Measurements from ENCODE around the gene GPR68. TPM values are rescaled to one million over a fixed set of nuclear protein-coding genes. Genes with fewer than 3 reads are reported as not detected.
A peak's percentile ranks its signal among the peaks of the same experiment; 100 is the strongest.

Gene GPR68
- total RNA-seq (10 to 100 TPM; 14.2 to 15.4 TPM), polyA plus RNA-seq (22.7 TPM)

GRCh38 chr14:91244501-91244901, at the start of gene GPR68:
GPR68 (minus strand) TSS chr14:91244704; CDS start chr14:91235050, 9,654 bp downstream.
- peak in 2 of 5 donors; percentile 29 to 62 for DNase-seq
- peaks cover 84 to 97% (median 95%) of the 10 kb centered on the region in 3 donors for H3K4me1 Mint-ChIP-seq
- H3K4me3 ChIP-seq (ENCODE audit: low read length), result peak within 1 kb of the TSS; percentile 82

GRCh38 chr14:91294153-91294552, 49.6 kb upstream of the GPR68 start:
- Mint-ChIP-seq H3K9me3 (no peaks in the 10 kb centered on the region), H3K4me3 (no peak overlapping the region), H3K36me3 (peaks cover 6 to 99% (median 18%) of the 10 kb centered on the region in 3 donors), H3K4me1 (peaks cover 0 to 8% (median 7%) of the 10 kb centered on the region in 3 donors), H3K27ac (peak overlapping the region in 7 of 8 donors; percentile 44 to 93 (median 73)), H3K27me3 (peaks cover 0 to 2% of the 10 kb centered on the region in 2 donors)
- Histone ChIP-seq H3K4me3 (ENCODE audit: low read length) (no peak overlapping the region), H3K27me3 (ENCODE audit: insufficient read depth, low read length, poor library complexity, severe bottlenecking) (no peaks in the 10 kb centered on the region), H3K27ac (ENCODE audit: low read depth, low read length) (no peak overlapping the region), H3K9me3 (ENCODE audit: low read length) (no peaks in the 10 kb centered on the region), H3K36me3 (ENCODE audit: insufficient read depth, low read length) (peaks cover 95% of the 10 kb centered on the region), H3K4me1 (ENCODE audit: insufficient read depth, low read length) (no peaks in the 10 kb centered on the region)
- POLR2A ChIA-PET, result interaction anchor here (0.6 kb wide), 1 partner anchor 210 kb away, joined by 4 read pairs; no protein-coding TSS in a partner anchor
- CTCF ChIA-PET, result interaction anchor here (2.0 kb wide), 1 partner anchor 117 kb away, joined by 8 read pairs; no protein-coding TSS in a partner anchor
- no peak for DNase-seq

More at GRCh38 chr14:91244501-91244901, at the start of gene GPR68:
- Mint-ChIP-seq H3K4me3 (peak within 1 kb of the TSS; percentile 87 to 95 (median 92)), H3K27ac (peak within 1 kb of the TSS; percentile 85 to 100 (median 94)), H3K9me3 (peaks cover 0 to 2% (median 1%) of the 10 kb centered on the region in 5 donors), H3K36me3 (peaks cover 12 to 34% (median 18%) of the 10 kb centered on the region in 3 donors), H3K27me3 (peaks cover 0 to 5% of the 10 kb centered on the region in 2 donors)
- Histone ChIP-seq H3K27me3 (ENCODE audit: insufficient read depth, low read length, poor library complexity, severe bottlenecking) (no peaks in the 10 kb centered on the region), H3K27ac (ENCODE audit: low read depth, low read length) (peak within 1 kb of the TSS; percentile 94), H3K4me1 (ENCODE audit: insufficient read depth, low read length) (peaks cover 80% of the 10 kb centered on the region), H3K36me3 (ENCODE audit: insufficient read depth, low read length) (no peaks in the 10 kb centered on the region), H3K9me3 (ENCODE audit: low read length) (no peaks in the 10 kb centered on the region)
- CTCF ChIA-PET, result interaction anchor here (1.0 to 6.9 kb wide), 13 partner anchors 7 to 341 kb away, joined by 3 to 43 read pairs (median 5); no protein-coding TSS in a partner anchor
- POLR2A ChIA-PET, result interaction anchor here (0.7 to 5.1 kb wide), 10 partner anchors 7 to 184 kb away, joined by 3 to 88 read pairs (median 6); partner anchors contain the start of gene RPS6KA5

GRCh38 chr14:91293281-91293680, 48.8 kb upstream of the GPR68 start:
- H3K4me1 Mint-ChIP-seq, result peaks cover 0 to 7% (median 4%) of the 10 kb centered on the region in 3 donors
- H3K27me3 Mint-ChIP-seq, result peaks cover 0 to 2% of the 10 kb centered on the region in 2 donors
- H3K36me3 Mint-ChIP-seq, result peaks cover 8 to 97% (median 17%) of the 10 kb centered on the region in 3 donors
- Histone ChIP-seq H3K27ac (ENCODE audit: low read depth, low read length) (no peak overlapping the region), H3K4me3 (ENCODE audit: low read length) (no peak overlapping the region), H3K27me3 (ENCODE audit: insufficient read depth, low read length, poor library complexity, severe bottlenecking) (no peaks in the 10 kb centered on the region), H3K36me3 (ENCODE audit: insufficient read depth, low read length) (peaks cover 90% of the 10 kb centered on the region), H3K9me3 (ENCODE audit: low read length) (no peaks in the 10 kb centered on the region), H3K4me1 (ENCODE audit: insufficient read depth, low read length) (no peaks in the 10 kb centered on the region)
- H3K27ac Mint-ChIP-seq, result peak overlapping the region in 7 of 8 donors; percentile 44 to 93 (median 90)
- DNase-seq, result no peak
- peak overlapping the region in 1 of 7 donors; percentile 28 for H3K4me3 Mint-ChIP-seq
- POLR2A ChIA-PET, result interaction anchor here (0.7 to 1.1 kb wide), 2 partner anchors 49 to 667 kb away, joined by 3 read pairs; partner anchors contain the start of gene GPR68
- no peaks in the 10 kb centered on the region for H3K9me3 Mint-ChIP-seq
- CTCF ChIA-PET, result interaction anchor here (0.7 to 2.0 kb wide), 3 partner anchors 47 to 132 kb away, joined by 3 to 8 read pairs (median 3); no protein-coding TSS in a partner anchor

- Histone ChIP-seq H3K27ac (ENCODE audit: low read depth, low read length) (no peak overlapping the region), H3K36me3 (ENCODE audit: insufficient read depth, low read length) (peaks cover 90% of the 10 kb centered on the region), H3K27me3 (ENCODE audit: insufficient read depth, low read length, poor library complexity, severe bottlenecking) (no peaks in the 10 kb centered on the region), H3K4me3 (ENCODE audit: low read length) (no peak overlapping the region), H3K4me1 (ENCODE audit: insufficient read depth, low read length) (no peaks in the 10 kb centered on the region), H3K9me3 (ENCODE audit: low read length) (no peaks in the 10 kb centered on the region)
- Mint-ChIP-seq H3K27ac (peak overlapping the region in 7 of 8 donors; percentile 44 to 93 (median 80)), H3K4me3 (peak overlapping the region in 2 of 7 donors; percentile 49 to 54), H3K36me3 (peaks cover 11 to 97% (median 19%) of the 10 kb centered on the region in 3 donors), H3K4me1 (peaks cover 0 to 7% (median 4%) of the 10 kb centered on the region in 3 donors), H3K9me3 (no peaks in the 10 kb centered on the region), H3K27me3 (peaks cover 0 to 2% of the 10 kb centered on the region in 2 donors)
- POLR2A ChIA-PET, result interaction anchor here (0.7 to 1.1 kb wide), 2 partner anchors 48 to 668 kb away, joined by 3 read pairs; partner anchors contain the start of gene GPR68
- no peak for DNase-seq
- CTCF ChIA-PET, result interaction anchor here (0.7 to 10.1 kb wide), 5 partner anchors 47 to 132 kb away, joined by 3 to 199 read pairs (median 3); no protein-coding TSS in a partner anchor
Measured at GRCh38 chr14:91292491-91292890, 48.0 kb upstream of the GPR68 start.

GRCh38 chr14:91291786-91292405, 47.4 kb upstream of the GPR68 start:
- peaks cover 0 to 2% of the 10 kb centered on the region in 2 donors for H3K27me3 Mint-ChIP-seq
- ChIA-PET CTCF (interaction anchor here (1.2 to 10.1 kb wide), 3 partner anchors 116 to 127 kb away, joined by 3 to 199 read pairs (median 4); no protein-coding TSS in a partner anchor), POLR2A (no interaction called here)
- H3K36me3 Mint-ChIP-seq, result peaks cover 11 to 97% (median 16%) of the 10 kb centered on the region in 3 donors
- Histone ChIP-seq H3K4me1 (ENCODE audit: insufficient read depth, low read length) (no peaks in the 10 kb centered on the region), H3K9me3 (ENCODE audit: low read length) (no peaks in the 10 kb centered on the region), H3K27ac (ENCODE audit: low read depth, low read length) (no peak overlapping the region), H3K27me3 (ENCODE audit: insufficient read depth, low read length, poor library complexity, severe bottlenecking) (no peaks in the 10 kb centered on the region), H3K4me3 (ENCODE audit: low read length) (no peak overlapping the region), H3K36me3 (ENCODE audit: insufficient read depth, low read length) (peaks cover 89% of the 10 kb centered on the region)
- peaks cover 0 to 8% (median 7%) of the 10 kb centered on the region in 3 donors for H3K4me1 Mint-ChIP-seq
- peak overlapping the region in 1 of 7 donors; percentile 49 for H3K4me3 Mint-ChIP-seq
- H3K9me3 Mint-ChIP-seq, result no peaks in the 10 kb centered on the region
- DNase-seq, result no peak
- peak overlapping the region in 6 of 8 donors; percentile 44 to 93 (median 81) for H3K27ac Mint-ChIP-seq

- Mint-ChIP-seq H3K27ac (peak overlapping the region in 3 of 8 donors; percentile 42 to 92 (median 44)), H3K9me3 (no peaks in the 10 kb centered on the region), H3K4me3 (no peak overlapping the region), H3K4me1 (peaks cover 7 to 16% (median 11%) of the 10 kb centered on the region in 3 donors), H3K36me3 (peaks cover 15 to 97% (median 16%) of the 10 kb centered on the region in 3 donors), H3K27me3 (peaks cover 0 to 2% of the 10 kb centered on the region in 2 donors)
- ChIA-PET POLR2A (no interaction called here), CTCF (interaction anchor here (0.6 to 10.1 kb wide), 6 partner anchors 12 to 388 kb away, joined by 3 to 199 read pairs (median 4); no protein-coding TSS in a partner anchor)
- Histone ChIP-seq H3K9me3 (ENCODE audit: low read length) (no peaks in the 10 kb centered on the region), H3K4me3 (ENCODE audit: low read length) (no peak overlapping the region), H3K27ac (ENCODE audit: low read depth, low read length) (no peak overlapping the region), H3K27me3 (ENCODE audit: insufficient read depth, low read length, poor library complexity, severe bottlenecking) (no peaks in the 10 kb centered on the region), H3K36me3 (ENCODE audit: insufficient read depth, low read length) (peaks cover 89% of the 10 kb centered on the region), H3K4me1 (ENCODE audit: insufficient read depth, low read length) (no peaks in the 10 kb centered on the region)
- DNase-seq, result no peak
Measured at GRCh38 chr14:91290986-91291385, 46.5 kb upstream of the GPR68 start.

GRCh38 chr14:91289464-91289863, 45.0 kb upstream of the GPR68 start:
- POLR2A ChIA-PET, result interaction anchor here (1.6 kb wide), 1 partner anchor 112 kb away, joined by 5 read pairs; no protein-coding TSS in a partner anchor
- peaks cover 0 to 2% of the 10 kb centered on the region in 2 donors for H3K27me3 Mint-ChIP-seq
- Histone ChIP-seq H3K4me1 (ENCODE audit: insufficient read depth, low read length) (no peaks in the 10 kb centered on the region), H3K4me3 (ENCODE audit: low read length) (no peak overlapping the region), H3K36me3 (ENCODE audit: insufficient read depth, low read length) (peaks cover 90% of the 10 kb centered on the region), H3K27me3 (ENCODE audit: insufficient read depth, low read length, poor library complexity, severe bottlenecking) (no peaks in the 10 kb centered on the region), H3K9me3 (ENCODE audit: low read length) (no peaks in the 10 kb centered on the region), H3K27ac (ENCODE audit: low read depth, low read length) (no peak overlapping the region)
- peak overlapping the region in 2 of 7 donors; percentile 37 to 68 for H3K4me3 Mint-ChIP-seq
- peaks cover 12 to 16% (median 15%) of the 10 kb centered on the region in 3 donors for H3K4me1 Mint-ChIP-seq
- DNase-seq, result no peak
- H3K9me3 Mint-ChIP-seq, result no peaks in the 10 kb centered on the region
- peak overlapping the region in 2 of 8 donors; percentile 12 to 33 for H3K27ac Mint-ChIP-seq
- CTCF ChIA-PET, result interaction anchor here (0.9 to 10.1 kb wide), 5 partner anchors 9 to 387 kb away, joined by 3 to 199 read pairs (median 5); no protein-coding TSS in a partner anchor
- peaks cover 23 to 97% (median 24%) of the 10 kb centered on the region in 3 donors for H3K36me3 Mint-ChIP-seq

Data from CD8-positive, alpha-beta memory T cell (primary cell).